Measurements from ENCODE around the gene ZC3H12A. TPM values are rescaled to one million over a fixed set of nuclear protein-coding genes. Genes with fewer than 3 reads are reported as not detected.

ZC3H12A gene
- total RNA-seq, 1 donor from 2014 or later, result 12.8 TPM

DNA sequence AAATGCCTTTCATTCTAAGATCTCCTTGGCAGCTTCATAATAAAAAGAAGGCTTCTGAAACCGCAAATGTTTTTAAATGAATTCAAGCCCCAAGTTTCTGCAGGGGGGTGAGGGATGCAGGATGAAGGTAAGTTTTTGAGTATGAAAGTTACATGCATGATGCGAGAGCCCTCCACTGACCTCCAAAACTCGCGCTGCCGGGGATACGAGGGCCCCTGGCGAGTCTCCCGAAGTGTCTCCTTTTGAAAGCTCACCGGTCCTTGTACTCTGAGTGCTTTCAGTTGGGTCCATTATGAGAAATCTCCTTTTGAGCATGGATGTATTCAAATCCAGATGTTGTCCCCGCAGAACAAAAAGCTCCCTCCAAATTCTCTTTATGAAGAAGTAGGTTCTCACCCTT lies 18.9 kb upstream of the ZC3H12A start:
- ATAC-seq, result no peak

DNA sequence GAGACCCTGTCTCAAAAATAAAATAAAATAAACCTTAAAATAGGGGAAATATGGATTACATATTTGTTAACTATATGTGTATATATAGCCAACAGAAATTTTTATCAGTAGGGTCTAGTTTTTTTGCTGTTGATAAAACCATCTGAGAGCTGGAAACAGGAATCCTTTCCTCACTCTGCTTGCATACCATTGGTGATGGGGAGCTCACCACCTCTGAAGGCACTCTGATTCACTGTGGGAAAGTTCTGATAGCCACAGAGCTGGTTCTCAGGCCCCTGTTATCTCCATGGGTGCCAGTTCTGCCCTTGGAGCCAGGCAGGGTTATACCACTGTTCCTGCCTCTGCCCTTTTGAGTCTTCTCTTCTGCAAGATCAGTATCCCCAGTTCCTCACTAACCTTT lies 17.8 kb upstream of the ZC3H12A start:
- ATAC-seq, result no peak
- Histone ChIP-seq H3K36me3 (peaks cover 4% of the 10 kb centered on the region), H3K27ac (no peak overlapping the region), H3K9me3 (no peaks in the 10 kb centered on the region), H3K27me3 (ENCODE audit: low read depth) (no peaks in the 10 kb centered on the region), H3K4me3 (no peak overlapping the region), H3K4me1 (peaks cover 12% of the 10 kb centered on the region)
- intact Hi-C loops (cut with DNase I), result loop anchor here (10.0 kb wide), 1 partner anchor 228 kb away; no protein-coding TSS in a partner anchor
- DNase-seq, result no peak
- TF ChIP-seq, protein P1, sequence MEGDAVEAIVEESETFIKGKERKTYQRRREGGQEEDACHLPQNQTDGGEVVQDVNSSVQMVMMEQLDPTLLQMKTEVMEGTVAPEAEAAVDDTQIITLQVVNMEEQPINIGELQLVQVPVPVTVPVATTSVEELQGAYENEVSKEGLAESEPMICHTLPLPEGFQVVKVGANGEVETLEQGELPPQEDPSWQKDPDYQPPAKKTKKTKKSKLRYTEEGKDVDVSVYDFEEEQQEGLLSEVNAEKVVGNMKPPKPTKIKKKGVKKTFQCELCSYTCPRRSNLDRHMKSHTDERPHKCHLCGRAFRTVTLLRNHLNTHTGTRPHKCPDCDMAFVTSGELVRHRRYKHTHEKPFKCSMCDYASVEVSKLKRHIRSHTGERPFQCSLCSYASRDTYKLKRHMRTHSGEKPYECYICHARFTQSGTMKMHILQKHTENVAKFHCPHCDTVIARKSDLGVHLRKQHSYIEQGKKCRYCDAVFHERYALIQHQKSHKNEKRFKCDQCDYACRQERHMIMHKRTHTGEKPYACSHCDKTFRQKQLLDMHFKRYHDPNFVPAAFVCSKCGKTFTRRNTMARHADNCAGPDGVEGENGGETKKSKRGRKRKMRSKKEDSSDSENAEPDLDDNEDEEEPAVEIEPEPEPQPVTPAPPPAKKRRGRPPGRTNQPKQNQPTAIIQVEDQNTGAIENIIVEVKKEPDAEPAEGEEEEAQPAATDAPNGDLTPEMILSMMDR (IDR thresholded peaks at IDR 0.05), result no peak

More for the DNA sequence above, 18.9 kb upstream of the ZC3H12A start:
- Histone ChIP-seq H3K27me3 (ENCODE audit: low read depth) (peaks cover 3% of the 10 kb centered on the region), H3K4me3 (no peak overlapping the region), H3K4me1 (peaks cover 12% of the 10 kb centered on the region), H3K36me3 (peaks cover 4% of the 10 kb centered on the region), H3K27ac (peak overlapping the region; percentile 60), H3K9me3 (no peaks in the 10 kb centered on the region)
- intact Hi-C loops (cut with DNase I), result loop anchor here (10.0 kb wide), 1 partner anchor 229 kb away; no protein-coding TSS in a partner anchor
- TF ChIP-seq, protein P1 (IDR thresholded peaks at IDR 0.05), result no peak
- no peak for DNase-seq

DNA sequence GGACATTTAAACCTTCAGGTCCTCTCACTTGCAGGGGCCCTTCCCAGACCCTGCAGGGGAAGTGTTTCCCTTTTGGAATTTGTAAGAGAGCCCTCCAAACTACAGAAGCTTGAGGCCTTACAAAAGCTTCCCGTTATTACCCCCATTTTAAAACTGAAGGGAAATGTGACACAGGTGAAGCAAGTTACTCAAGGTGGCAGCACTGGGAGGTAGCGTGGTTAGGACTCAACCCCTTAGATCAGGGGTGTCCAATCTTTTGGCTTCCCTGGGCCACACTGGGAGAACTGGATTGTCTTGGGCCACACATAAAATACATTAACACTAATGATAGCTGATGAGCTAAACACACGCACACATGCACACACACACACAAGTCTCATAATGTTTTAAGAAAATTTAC lies 15.8 kb upstream of the ZC3H12A start:
- Histone ChIP-seq H3K27ac (no peak overlapping the region), H3K4me3 (no peak overlapping the region), H3K27me3 (ENCODE audit: low read depth) (no peaks in the 10 kb centered on the region), H3K9me3 (no peaks in the 10 kb centered on the region), H3K36me3 (peaks cover 4% of the 10 kb centered on the region), H3K4me1 (peaks cover 12% of the 10 kb centered on the region)
- no peak for ATAC-seq
- no peak for DNase-seq
- intact Hi-C loops (cut with DNase I), result loop anchor here (10.0 kb wide), 1 partner anchor 226 kb away; no protein-coding TSS in a partner anchor
- TF ChIP-seq, protein P1 (IDR thresholded peaks at IDR 0.05), result no peak

DNA sequence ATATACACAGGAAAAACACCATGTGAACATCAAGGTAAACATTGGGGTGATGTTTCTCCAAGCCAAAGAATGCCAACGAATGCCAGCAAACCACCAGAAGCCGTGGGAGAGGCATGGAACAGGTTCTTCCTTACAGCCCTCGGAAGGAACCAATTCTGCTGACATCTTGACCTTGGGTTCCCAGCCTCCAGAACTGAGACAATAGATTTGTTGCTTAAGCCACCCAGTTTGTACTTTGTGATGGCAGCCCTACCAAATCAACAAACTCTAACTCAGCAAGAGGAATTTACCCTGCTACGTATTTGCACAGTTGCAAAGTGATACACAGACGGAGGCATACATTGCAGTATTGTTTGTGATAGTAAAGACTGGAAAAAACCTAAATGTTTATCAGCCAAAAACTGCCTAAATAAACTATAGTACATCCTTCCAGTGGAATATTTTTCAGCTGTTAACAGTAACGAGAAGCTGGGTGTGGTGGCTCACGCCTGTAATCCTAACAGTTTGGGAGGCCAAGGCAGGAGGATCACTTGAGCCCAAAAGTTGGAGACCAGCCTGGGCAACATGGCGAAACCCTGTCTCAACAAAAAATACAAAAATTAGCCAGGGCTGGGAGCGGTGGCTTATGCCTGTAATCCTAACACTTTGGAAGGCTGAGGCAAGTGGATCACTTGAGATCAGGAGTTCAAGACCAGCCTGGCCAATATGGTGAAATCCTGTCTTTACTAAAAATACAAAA lies 12.5 kb upstream of the ZC3H12A start:
- Histone ChIP-seq H3K9me3 (no peaks in the 10 kb centered on the region), H3K36me3 (no peaks in the 10 kb centered on the region), H3K27ac (no peak overlapping the region), H3K4me1 (peaks cover 9% of the 10 kb centered on the region), H3K27me3 (ENCODE audit: low read depth) (no peaks in the 10 kb centered on the region), H3K4me3 (no peak overlapping the region)
- intact Hi-C loops (cut with DNase I), result no loop called here
- TF ChIP-seq, protein P1 (IDR thresholded peaks at IDR 0.05), result no peak
- ATAC-seq (no peak), DNase-seq (no peak)

DNA sequence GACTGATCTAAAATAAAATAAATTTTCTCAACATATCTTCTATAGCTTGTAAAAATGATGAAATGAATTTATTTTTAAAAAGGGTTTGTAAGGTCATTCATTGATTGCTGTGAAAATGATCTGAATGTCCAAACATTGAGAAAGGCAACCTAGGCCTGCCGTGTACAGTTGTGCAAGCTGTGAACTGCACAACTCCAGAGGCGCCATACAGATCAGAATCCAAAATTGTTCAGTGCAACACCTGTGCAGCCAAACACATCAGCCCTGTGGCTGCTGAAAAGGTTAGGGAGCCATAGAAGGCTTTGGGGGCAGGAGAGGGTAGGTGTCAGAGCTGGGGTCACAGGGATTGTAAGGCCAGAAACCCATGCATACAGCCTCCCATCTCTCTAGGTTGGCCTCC lies 9.9 kb upstream of the ZC3H12A start:
- Histone ChIP-seq H3K27ac (no peak overlapping the region), H3K4me3 (no peak overlapping the region), H3K27me3 (ENCODE audit: low read depth) (no peaks in the 10 kb centered on the region), H3K9me3 (no peaks in the 10 kb centered on the region), H3K36me3 (no peaks in the 10 kb centered on the region), H3K4me1 (peaks cover 9% of the 10 kb centered on the region)
- no peak for DNase-seq
- TF ChIP-seq, protein P1 (IDR thresholded peaks at IDR 0.05), result no peak
- intact Hi-C loops (cut with DNase I), result no loop called here
- no peak for ATAC-seq

Measured in lower lobe of right lung (tissue), 2 donors.